ENCODE data around the gene ARL14.

The ARL14 gene

DNA sequence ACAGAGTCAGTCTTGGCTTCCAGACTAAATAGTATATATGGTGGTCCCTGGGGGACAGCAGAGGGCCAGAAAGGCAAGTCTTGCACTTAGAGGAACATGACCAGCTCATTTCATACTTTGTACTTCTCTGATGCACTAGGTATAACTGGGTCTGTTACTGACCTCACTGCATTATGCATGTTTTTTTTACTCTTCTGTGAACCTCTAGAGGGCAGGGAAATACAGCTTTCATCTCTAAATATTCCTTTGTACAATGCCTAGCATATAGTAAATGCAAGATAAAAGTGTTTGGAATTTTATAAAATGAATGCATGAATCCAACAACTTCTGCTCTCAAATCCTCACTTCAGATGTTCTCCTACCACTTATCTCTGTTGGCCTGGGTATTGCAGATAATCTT is 23.4 kb upstream of the ARL14 start:
- Histone ChIP-seq H3K4me3 (ENCODE audit: low read length) (no peak overlapping the region), H3K27me3 (ENCODE audit: control insufficient read depth, insufficient read depth, low read length) (no peaks in the 10 kb centered on the region), H3K27ac (ENCODE audit: low read length) (no peak overlapping the region), H3K36me3 (ENCODE audit: control insufficient read depth, low read depth, low read length) (no peaks in the 10 kb centered on the region), H3K4me1 (ENCODE audit: control insufficient read depth, low read depth, low read length) (no peaks in the 10 kb centered on the region), H3K9ac (ENCODE audit: low read length) (no peak overlapping the region), H3K9me3 (ENCODE audit: control insufficient read depth, low read depth, low read length) (peaks cover 6% of the 10 kb centered on the region)

DNA sequence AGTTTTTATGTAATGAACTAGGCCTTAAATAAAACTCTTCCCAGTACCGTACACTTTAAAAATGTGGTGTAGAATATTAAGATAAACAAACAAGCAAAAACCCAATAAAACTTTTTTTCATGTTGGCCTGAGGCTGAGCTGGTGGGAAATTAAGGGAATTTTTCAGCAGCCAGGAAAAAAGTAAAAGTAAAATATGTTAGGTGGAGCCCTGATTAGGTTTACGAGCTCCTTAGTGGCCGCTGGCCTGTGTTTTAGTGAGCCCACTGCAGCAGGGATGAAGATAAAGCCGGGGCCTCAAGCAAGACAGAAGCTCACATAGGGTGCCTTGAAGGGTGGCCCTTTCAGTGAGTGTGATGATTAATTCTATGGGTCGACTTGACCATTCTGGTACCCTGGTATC is 16.1 kb upstream of the ARL14 start:
- H3K27me3 ChIP-seq (ENCODE audit: control insufficient read depth, insufficient read depth, low read length) = no peaks in the 10 kb centered on the region
- H3K9ac ChIP-seq (ENCODE audit: low read length) = no peak overlapping the region
- H3K27ac ChIP-seq (ENCODE audit: low read length) = no peak overlapping the region
- H3K36me3 ChIP-seq (ENCODE audit: control insufficient read depth, low read depth, low read length) = no peaks in the 10 kb centered on the region
- peaks cover 5% of the 10 kb centered on the region for H3K4me1 ChIP-seq (ENCODE audit: control insufficient read depth, low read depth, low read length)
- H3K9me3 ChIP-seq (ENCODE audit: control insufficient read depth, low read depth, low read length) = no peaks in the 10 kb centered on the region
- no peak overlapping the region for H3K4me3 ChIP-seq (ENCODE audit: low read length)

DNA sequence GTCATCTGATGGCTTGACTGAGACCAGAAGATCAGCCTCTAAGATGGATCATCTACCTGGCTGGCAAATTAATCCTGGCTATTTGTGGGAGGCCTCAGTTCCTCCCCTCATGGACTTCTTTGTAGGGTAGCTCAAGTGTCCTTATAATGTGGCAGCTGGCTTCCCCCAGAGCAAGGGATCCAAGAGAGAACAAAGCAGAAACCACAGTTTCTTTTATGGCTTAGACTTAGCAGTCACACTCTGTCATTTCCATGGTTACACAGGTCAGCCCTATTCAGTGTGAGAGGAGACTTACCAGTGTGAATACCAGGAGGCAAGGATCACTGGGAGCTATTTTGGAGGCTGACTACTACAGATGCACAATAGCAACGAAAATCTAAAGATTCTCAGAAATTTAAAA is 15.3 kb upstream of the ARL14 start:
- H3K4me3 ChIP-seq (ENCODE audit: low read length) = no peak overlapping the region
- peaks cover 9% of the 10 kb centered on the region for H3K4me1 ChIP-seq (ENCODE audit: control insufficient read depth, low read depth, low read length)
- H3K9ac ChIP-seq (ENCODE audit: low read length) = no peak overlapping the region
- H3K36me3 ChIP-seq (ENCODE audit: control insufficient read depth, low read depth, low read length) = no peaks in the 10 kb centered on the region
- no peaks in the 10 kb centered on the region for H3K27me3 ChIP-seq (ENCODE audit: control insufficient read depth, insufficient read depth, low read length)
- H3K27ac ChIP-seq (ENCODE audit: low read length) = no peak overlapping the region
- no peaks in the 10 kb centered on the region for H3K9me3 ChIP-seq (ENCODE audit: control insufficient read depth, low read depth, low read length)

DNA sequence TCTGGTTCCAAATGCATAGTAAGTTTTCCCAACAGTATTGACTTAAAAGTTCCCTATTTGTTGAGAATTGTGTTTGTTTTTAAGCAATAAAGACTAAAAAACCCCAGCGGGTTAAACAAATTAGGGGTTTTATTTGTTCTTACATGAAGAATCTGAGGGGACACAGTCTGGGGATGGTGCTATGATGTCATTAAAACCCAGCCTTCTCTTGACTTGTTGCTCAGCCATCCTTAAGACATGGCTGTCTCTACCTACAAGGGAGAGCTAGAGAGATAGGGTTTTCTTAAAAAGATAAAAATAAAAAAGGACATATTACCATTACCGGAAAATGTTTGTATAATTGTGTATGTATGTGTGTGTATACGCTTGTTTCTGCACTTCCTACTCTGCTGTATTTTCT is 11.7 kb upstream of the ARL14 start:
- H3K9ac ChIP-seq (ENCODE audit: low read length) = no peak overlapping the region
- no peak overlapping the region for H3K27ac ChIP-seq (ENCODE audit: low read length)
- H3K9me3 ChIP-seq (ENCODE audit: control insufficient read depth, low read depth, low read length) = no peaks in the 10 kb centered on the region
- H3K36me3 ChIP-seq (ENCODE audit: control insufficient read depth, low read depth, low read length) = no peaks in the 10 kb centered on the region
- H3K4me1 ChIP-seq (ENCODE audit: control insufficient read depth, low read depth, low read length) = peaks cover 9% of the 10 kb centered on the region
- H3K27me3 ChIP-seq (ENCODE audit: control insufficient read depth, insufficient read depth, low read length) = no peaks in the 10 kb centered on the region
- H3K4me3 ChIP-seq (ENCODE audit: low read length) = no peak overlapping the region

DNA sequence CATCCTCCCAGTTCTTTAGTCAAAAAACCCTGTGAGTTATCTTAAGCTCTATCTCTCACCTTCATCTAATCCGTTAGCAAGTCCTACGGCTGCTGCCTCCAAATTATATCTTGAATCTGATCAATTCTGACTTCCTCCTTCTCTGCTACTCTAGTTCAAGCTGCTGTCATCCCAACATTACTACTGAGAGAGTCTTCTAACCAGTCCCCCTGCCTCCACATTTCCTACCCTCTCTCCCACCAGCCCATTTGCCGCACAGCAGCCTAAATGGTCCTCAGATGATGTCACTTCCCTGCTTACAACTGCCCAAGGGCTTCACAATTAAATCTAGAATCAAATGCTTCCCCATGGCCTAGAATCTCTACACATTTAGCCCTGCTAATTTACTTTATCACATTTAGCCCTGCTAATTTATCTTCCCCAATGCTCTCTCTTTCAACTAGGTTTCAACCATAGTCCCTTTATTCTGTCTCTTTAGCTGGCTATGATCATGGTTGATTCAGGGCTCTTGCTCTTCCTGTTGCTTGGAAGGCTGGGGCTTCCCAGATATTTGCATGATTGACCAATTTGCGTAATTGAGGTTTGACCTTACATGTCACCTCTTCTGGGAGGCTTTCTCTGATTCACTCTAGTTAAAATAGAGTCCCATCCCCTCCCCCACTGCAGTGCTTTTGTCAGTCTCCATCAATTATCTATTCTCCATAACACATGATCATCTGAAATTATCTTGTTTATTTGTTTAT is 11.0 kb upstream of the ARL14 start:
- H3K27ac ChIP-seq (ENCODE audit: low read length) = no peak overlapping the region

DNA sequence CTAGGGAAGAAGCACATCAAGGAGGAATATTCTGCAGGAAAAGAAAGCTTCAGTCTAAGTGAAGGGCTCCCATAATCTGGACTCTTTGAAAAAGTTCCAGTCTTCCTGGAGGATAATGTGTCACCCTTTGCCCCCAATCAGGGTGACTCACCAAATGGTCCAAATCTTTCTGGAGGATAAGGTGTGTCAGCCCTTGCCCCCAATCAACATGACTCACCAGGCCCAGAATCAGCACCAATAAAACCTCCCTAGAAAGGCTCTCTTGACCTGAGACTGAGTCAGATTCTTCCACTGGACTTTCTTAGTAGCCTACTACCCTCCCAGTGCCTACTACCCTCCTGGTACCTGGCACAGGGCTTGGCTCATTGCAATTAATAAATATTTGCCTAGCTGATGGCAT is 9.5 kb upstream of the ARL14 start:
- Histone ChIP-seq H3K4me3 (ENCODE audit: low read length) (no peak overlapping the region), H3K9me3 (ENCODE audit: control insufficient read depth, low read depth, low read length) (no peaks in the 10 kb centered on the region), H3K4me1 (ENCODE audit: control insufficient read depth, low read depth, low read length) (peaks cover 9% of the 10 kb centered on the region), H3K36me3 (ENCODE audit: control insufficient read depth, low read depth, low read length) (no peaks in the 10 kb centered on the region), H3K27ac (ENCODE audit: low read length) (no peak overlapping the region), H3K27me3 (ENCODE audit: control insufficient read depth, insufficient read depth, low read length) (no peaks in the 10 kb centered on the region), H3K9ac (ENCODE audit: low read length) (no peak overlapping the region)

More for the DNA sequence above, 11.0 kb upstream of the ARL14 start:
- peaks cover 9% of the 10 kb centered on the region for H3K4me1 ChIP-seq (ENCODE audit: control insufficient read depth, low read depth, low read length)
- no peaks in the 10 kb centered on the region for H3K27me3 ChIP-seq (ENCODE audit: control insufficient read depth, insufficient read depth, low read length)
- H3K4me3 ChIP-seq (ENCODE audit: low read length) = no peak overlapping the region
- H3K36me3 ChIP-seq (ENCODE audit: control insufficient read depth, low read depth, low read length) = no peaks in the 10 kb centered on the region
- no peaks in the 10 kb centered on the region for H3K9me3 ChIP-seq (ENCODE audit: control insufficient read depth, low read depth, low read length)
- no peak overlapping the region for H3K9ac ChIP-seq (ENCODE audit: low read length)

DNA sequence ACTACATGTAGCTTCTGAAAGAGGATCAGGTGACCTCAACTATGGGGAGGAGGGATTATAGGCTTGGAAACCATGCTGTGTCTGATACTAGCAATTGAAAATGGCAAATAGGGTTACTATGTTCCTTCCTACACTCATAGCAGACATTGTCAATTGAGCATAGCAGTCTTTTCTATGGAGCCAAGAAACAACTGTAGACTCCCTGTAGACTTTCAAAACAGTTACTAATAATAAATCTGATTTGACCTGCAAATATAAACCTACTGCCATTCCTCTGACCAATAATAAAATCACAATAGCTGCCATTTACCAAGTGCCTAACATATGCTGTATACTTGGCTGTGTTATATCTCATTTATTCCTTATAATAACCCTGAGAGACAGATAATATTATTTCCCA is 8.5 kb upstream of the ARL14 start:
- no peak overlapping the region for H3K9ac ChIP-seq (ENCODE audit: low read length)
- H3K27me3 ChIP-seq (ENCODE audit: control insufficient read depth, insufficient read depth, low read length) = no peaks in the 10 kb centered on the region
- H3K9me3 ChIP-seq (ENCODE audit: control insufficient read depth, low read depth, low read length) = no peaks in the 10 kb centered on the region
- H3K4me3 ChIP-seq (ENCODE audit: low read length) = no peak overlapping the region
- H3K4me1 ChIP-seq (ENCODE audit: control insufficient read depth, low read depth, low read length) = peaks cover 9% of the 10 kb centered on the region
- H3K36me3 ChIP-seq (ENCODE audit: control insufficient read depth, low read depth, low read length) = no peaks in the 10 kb centered on the region
- no peak overlapping the region for H3K27ac ChIP-seq (ENCODE audit: low read length)

DNA sequence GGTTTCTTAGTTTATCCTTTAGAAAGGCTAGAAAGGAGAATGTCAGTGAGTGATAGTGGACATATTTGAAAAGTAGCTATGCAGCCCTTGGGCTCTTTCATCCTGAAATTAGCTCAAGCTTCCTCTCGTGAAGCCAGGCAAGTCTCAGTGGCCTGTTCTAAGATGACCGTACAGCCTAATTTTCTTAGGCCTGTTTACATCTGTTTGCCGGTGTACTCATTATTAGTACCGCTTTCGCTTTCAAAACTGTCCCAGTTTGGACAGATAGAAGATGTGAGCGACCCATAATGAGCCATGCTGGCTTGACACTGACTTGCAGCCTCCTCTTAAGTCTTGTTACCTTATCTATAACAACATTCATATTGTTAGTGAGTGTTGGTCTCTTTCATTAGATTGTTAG is 5.7 kb upstream of the ARL14 start:
- Histone ChIP-seq H3K4me1 (ENCODE audit: control insufficient read depth, low read depth, low read length) (peaks cover under 1% of the 10 kb centered on the region), H3K27me3 (ENCODE audit: control insufficient read depth, insufficient read depth, low read length) (no peaks in the 10 kb centered on the region), H3K27ac (ENCODE audit: low read length) (no peak overlapping the region), H3K9ac (ENCODE audit: low read length) (no peak overlapping the region), H3K36me3 (ENCODE audit: control insufficient read depth, low read depth, low read length) (no peaks in the 10 kb centered on the region), H3K9me3 (ENCODE audit: control insufficient read depth, low read depth, low read length) (no peaks in the 10 kb centered on the region), H3K4me3 (ENCODE audit: low read length) (no peak overlapping the region)

DNA sequence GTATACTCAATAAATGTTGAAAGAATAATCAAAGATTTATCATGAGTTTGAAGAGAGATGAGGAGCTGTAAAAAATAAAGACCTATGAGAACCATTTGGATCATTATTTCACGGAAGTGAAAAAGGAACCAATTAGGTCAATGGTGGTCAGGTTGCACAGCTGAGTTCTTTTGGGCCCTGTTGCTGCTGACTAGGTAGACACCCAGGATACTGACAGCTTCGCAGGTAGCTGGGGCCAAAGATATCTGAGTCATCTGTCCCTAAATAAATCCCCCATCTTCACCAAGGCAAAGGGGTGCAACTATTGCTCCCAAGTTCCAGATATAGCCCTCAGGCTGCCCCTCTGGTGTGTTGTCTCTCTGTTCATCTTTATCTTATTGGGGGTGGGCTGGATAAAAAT is 5.0 kb upstream of the ARL14 start:
- no peaks in the 10 kb centered on the region for H3K4me1 ChIP-seq (ENCODE audit: control insufficient read depth, low read depth, low read length)
- no peak overlapping the region for H3K27ac ChIP-seq (ENCODE audit: low read length)
- H3K9ac ChIP-seq (ENCODE audit: low read length) = no peak overlapping the region
- no peaks in the 10 kb centered on the region for H3K36me3 ChIP-seq (ENCODE audit: control insufficient read depth, low read depth, low read length)
- H3K9me3 ChIP-seq (ENCODE audit: control insufficient read depth, low read depth, low read length) = no peaks in the 10 kb centered on the region
- no peaks in the 10 kb centered on the region for H3K27me3 ChIP-seq (ENCODE audit: control insufficient read depth, insufficient read depth, low read length)
- H3K4me3 ChIP-seq (ENCODE audit: low read length) = no peak overlapping the region

DNA sequence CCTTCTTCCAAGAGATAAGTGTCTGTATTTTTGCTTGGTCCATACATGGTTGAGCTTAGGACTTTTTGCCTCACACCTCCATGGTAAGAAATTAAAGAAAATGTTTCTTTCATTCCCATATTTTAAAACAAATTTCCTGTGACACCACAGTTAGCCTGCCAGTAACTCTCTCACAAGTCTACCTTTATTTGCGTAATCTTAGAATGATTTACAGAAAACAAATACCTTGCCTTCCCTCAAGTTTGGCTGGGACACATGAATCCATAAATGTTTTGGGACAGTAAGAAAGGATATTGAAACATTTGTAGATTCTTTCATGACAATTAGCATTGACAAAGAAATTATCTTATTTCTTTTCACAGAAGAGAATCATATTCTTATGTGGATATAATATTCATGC is 3.8 kb upstream of the ARL14 start:
- H3K36me3 ChIP-seq (ENCODE audit: control insufficient read depth, low read depth, low read length) = no peaks in the 10 kb centered on the region
- no peaks in the 10 kb centered on the region for H3K27me3 ChIP-seq (ENCODE audit: control insufficient read depth, insufficient read depth, low read length)
- peaks cover 7% of the 10 kb centered on the region for H3K4me1 ChIP-seq (ENCODE audit: control insufficient read depth, low read depth, low read length)
- no peak overlapping the region for H3K9ac ChIP-seq (ENCODE audit: low read length)
- H3K4me3 ChIP-seq (ENCODE audit: low read length) = no peak overlapping the region
- H3K9me3 ChIP-seq (ENCODE audit: control insufficient read depth, low read depth, low read length) = no peaks in the 10 kb centered on the region
- no peak overlapping the region for H3K27ac ChIP-seq (ENCODE audit: low read length)

DNA sequence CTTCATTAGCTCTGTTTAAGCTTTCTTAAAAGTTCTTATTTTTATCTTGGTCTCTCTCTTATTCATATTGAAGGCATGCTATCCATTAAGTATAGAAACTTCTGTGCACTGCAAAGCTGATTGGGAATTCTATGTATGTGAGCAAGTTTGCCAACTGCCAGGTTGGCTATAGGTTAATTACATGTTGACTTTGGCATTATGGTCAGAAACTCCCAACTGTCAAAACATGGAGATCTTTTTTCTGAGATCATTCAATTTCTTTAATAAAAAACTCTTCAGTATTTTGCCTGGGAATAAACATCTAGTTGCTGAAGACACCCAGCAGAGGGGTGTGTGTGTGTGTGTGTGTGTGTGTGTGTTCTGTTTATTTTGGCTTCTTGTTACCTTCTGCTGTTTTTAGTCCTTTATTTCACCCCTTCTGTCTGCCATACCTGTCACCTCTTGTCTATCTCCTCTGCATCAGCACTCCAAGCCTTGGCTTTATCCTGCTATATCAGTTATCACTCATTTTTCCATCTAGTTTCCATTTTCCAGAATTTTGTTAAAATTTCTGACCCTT is 1.3 kb upstream of the ARL14 start:
- H3K4me1 ChIP-seq (ENCODE audit: control insufficient read depth, low read depth, low read length) = peaks cover 11% of the 10 kb centered on the region
- no peaks in the 10 kb centered on the region for H3K27me3 ChIP-seq (ENCODE audit: control insufficient read depth, insufficient read depth, low read length)
- H3K27ac ChIP-seq (ENCODE audit: low read length) = no peak overlapping the region
- no peak overlapping the region for H3K9ac ChIP-seq (ENCODE audit: low read length)
- H3K36me3 ChIP-seq (ENCODE audit: control insufficient read depth, low read depth, low read length) = no peaks in the 10 kb centered on the region
- no peaks in the 10 kb centered on the region for H3K9me3 ChIP-seq (ENCODE audit: control insufficient read depth, low read depth, low read length)
- no peak overlapping the region for H3K4me3 ChIP-seq (ENCODE audit: low read length)

DNA sequence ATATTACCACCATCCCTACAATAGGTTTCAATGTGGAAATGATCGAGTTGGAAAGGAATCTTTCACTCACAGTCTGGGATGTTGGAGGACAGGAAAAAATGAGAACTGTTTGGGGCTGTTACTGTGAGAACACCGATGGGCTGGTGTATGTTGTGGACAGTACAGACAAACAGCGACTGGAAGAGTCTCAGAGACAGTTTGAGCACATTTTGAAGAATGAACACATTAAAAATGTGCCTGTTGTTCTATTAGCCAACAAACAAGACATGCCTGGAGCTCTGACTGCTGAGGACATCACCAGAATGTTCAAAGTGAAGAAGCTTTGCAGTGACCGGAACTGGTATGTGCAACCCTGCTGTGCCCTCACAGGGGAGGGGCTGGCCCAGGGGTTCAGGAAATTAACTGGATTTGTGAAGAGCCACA is 510 bp downstream of the ARL14 start:
- H3K36me3 ChIP-seq (ENCODE audit: control insufficient read depth, low read depth, low read length) = no peaks in the 10 kb centered on the region
- no peak overlapping the region for H3K27ac ChIP-seq (ENCODE audit: low read length)
- H3K9ac ChIP-seq (ENCODE audit: low read length) = no peak overlapping the region
- H3K9me3 ChIP-seq (ENCODE audit: control insufficient read depth, low read depth, low read length) = no peaks in the 10 kb centered on the region
- H3K4me1 ChIP-seq (ENCODE audit: control insufficient read depth, low read depth, low read length) = peaks cover 11% of the 10 kb centered on the region
- H3K27me3 ChIP-seq (ENCODE audit: control insufficient read depth, insufficient read depth, low read length) = no peaks in the 10 kb centered on the region
- H3K4me3 ChIP-seq (ENCODE audit: low read length) = no peak overlapping the region
